Spleen (tissue), 7 donors: Measurements from ENCODE around the gene PRPSAP1.

Source experiments
- POLR2A ChIP-seq, 3 donors: fragments of 450-650 bp; IDR thresholded peaks; one replicate each; pipeline ENCODE4 v1.5.1; 2017; ENCODE audit warnings: antibody characterized with exemption in 3 of 3, mild to moderate bottlenecking in 1 of 3
- TF ChIP-seq, protein P1 (sequence below), 11 experiments: fragments of 200-600 bp in 7 of 11; fragments of 450-650 bp in 4 of 11; sonication (generic) in 4 of 11; IDR thresholded peaks in 8 of 11; conservative IDR thresholded peaks in 3 of 11; 1 replicate in 7 of 11; 2 replicates in 4 of 11; pipeline versions ENCODE4 v1.4.0 to v1.8.0; 2016 to 2021; ENCODE audit warnings: antibody characterized with exemption in 11 of 11, inconsistent platforms in 4 of 11, mild to moderate bottlenecking in 1 of 11
- donor health status: DM: no; HTN: no; CAD: no; lungs with moderate emphysema.
- donor health status: DM: no; HTN: no; CAD: no.
- donor health status: DM: no; HTN: no; CAD: no.

GRCh38 chr17:76341301-76341700 lies 12.4 kb downstream of the PRPSAP1 start:
- TF ChIP-seq, protein P1, sequence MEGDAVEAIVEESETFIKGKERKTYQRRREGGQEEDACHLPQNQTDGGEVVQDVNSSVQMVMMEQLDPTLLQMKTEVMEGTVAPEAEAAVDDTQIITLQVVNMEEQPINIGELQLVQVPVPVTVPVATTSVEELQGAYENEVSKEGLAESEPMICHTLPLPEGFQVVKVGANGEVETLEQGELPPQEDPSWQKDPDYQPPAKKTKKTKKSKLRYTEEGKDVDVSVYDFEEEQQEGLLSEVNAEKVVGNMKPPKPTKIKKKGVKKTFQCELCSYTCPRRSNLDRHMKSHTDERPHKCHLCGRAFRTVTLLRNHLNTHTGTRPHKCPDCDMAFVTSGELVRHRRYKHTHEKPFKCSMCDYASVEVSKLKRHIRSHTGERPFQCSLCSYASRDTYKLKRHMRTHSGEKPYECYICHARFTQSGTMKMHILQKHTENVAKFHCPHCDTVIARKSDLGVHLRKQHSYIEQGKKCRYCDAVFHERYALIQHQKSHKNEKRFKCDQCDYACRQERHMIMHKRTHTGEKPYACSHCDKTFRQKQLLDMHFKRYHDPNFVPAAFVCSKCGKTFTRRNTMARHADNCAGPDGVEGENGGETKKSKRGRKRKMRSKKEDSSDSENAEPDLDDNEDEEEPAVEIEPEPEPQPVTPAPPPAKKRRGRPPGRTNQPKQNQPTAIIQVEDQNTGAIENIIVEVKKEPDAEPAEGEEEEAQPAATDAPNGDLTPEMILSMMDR (IDR thresholded peaks at IDR 0.05 in 8 of 11, conservative IDR thresholded peaks at IDR 0.05 in 3 of 11): no peak
- TF ChIP-seq POLR2A (IDR thresholded peaks at IDR 0.05): no peak
